KMS-11 (cell line): ENCODE results near the gene PCDHB3.
"Not testable (repeated sequence)": the region's sequence is repeated elsewhere in the genome, so short reads cannot be mapped to it uniquely, and the experiment has no call there.

Experiments
- H2AFZ ChIP-seq: fragments of 200-600 bp; sonication (generic); 2 replicates; pipeline ENCODE4 v1.6.1; 2016; ENCODE audit warnings: antibody characterized with exemption, mixed run types, low read depth
- H3K27ac ChIP-seq: fragments of 200-600 bp; sonication (generic); 2 replicates; pipeline ENCODE4 v1.6.1; 2016; ENCODE audit warnings: mild to moderate bottlenecking, mixed run types
- H3K27me3 ChIP-seq: fragments of 200-600 bp; sonication (generic); 2 replicates; pipeline ENCODE4 v1.6.1; 2017; ENCODE audit warnings: mild to moderate bottlenecking, low read depth, mixed run types, moderate library complexity; ENCODE audit not compliant: insufficient read depth
- H3K36me3 ChIP-seq: fragments of 200-600 bp; sonication (generic); 2 replicates; pipeline ENCODE4 v1.6.1; 2017; ENCODE audit warnings: mild to moderate bottlenecking, mixed run types; ENCODE audit not compliant: insufficient read depth
- H3K4me1 ChIP-seq: fragments of 200-600 bp; sonication (generic); 2 replicates; pipeline ENCODE4 v1.6.1; 2016; ENCODE audit warnings: mild to moderate bottlenecking, low read depth, mixed run types; ENCODE audit not compliant: poor library complexity, severe bottlenecking
- H3K4me2 ChIP-seq: fragments of 200-600 bp; sonication (generic); 2 replicates; pipeline ENCODE4 v1.7.0; 2016; ENCODE audit warnings: mild to moderate bottlenecking, mixed run types
- H3K4me3 ChIP-seq: fragments of 200-600 bp; sonication (generic); IDR thresholded peaks from 2 replicates; pipeline ENCODE4 v1.6.1; 2017; ENCODE audit warnings: low read depth, low read length, mixed read lengths; ENCODE audit not compliant: insufficient read depth
- H3K79me2 ChIP-seq: fragments of 200-600 bp; sonication (generic); 2 replicates; pipeline ENCODE4 v1.6.1; 2016; ENCODE audit warnings: low read depth, mixed run types; ENCODE audit not compliant: insufficient read depth
- H3K9ac ChIP-seq: fragments of 200-600 bp; sonication (generic); 2 replicates; pipeline ENCODE4 v1.6.1; 2016; ENCODE audit warnings: mild to moderate bottlenecking, mixed run types
- H4K20me1 ChIP-seq: fragments of 200-600 bp; sonication (generic); 2 replicates; pipeline ENCODE4 v1.6.1; 2016; ENCODE audit warnings: mild to moderate bottlenecking, mixed run types; ENCODE audit not compliant: insufficient read depth
- CTCF ChIP-seq: fragments of 200-600 bp; sonication (generic); conservative IDR thresholded peaks from 2 replicates; pipeline ENCODE4 v1.6.1; 2017; ENCODE audit warnings: low read depth, mild to moderate bottlenecking, antibody characterized with exemption, low read length, moderate library complexity, mixed read lengths

Gene PCDHB3

GRCh38 chr5:141082228-141082627 is 18.0 kb upstream of the PCDHB3 start:
- Histone ChIP-seq H3K9ac (no peak overlapping the region), H3K4me2 (no peak overlapping the region), H3K36me3 (no peaks in the 10 kb centered on the region), H3K79me2 (no peaks in the 10 kb centered on the region), H3K27me3 (no peaks in the 10 kb centered on the region), H3K4me1 (no peaks in the 10 kb centered on the region), H3K4me3 (no peak overlapping the region), H2AFZ (no peak overlapping the region), H3K27ac (no peak overlapping the region), H4K20me1 (no peaks in the 10 kb centered on the region)
- TF ChIP-seq CTCF: no peak

GRCh38 chr5:141084487-141084989 is 15.7 kb upstream of the PCDHB3 start:
- Histone ChIP-seq H3K79me2 (no peaks in the 10 kb centered on the region), H3K27me3 (no peaks in the 10 kb centered on the region), H2AFZ (no peak overlapping the region), H3K36me3 (no peaks in the 10 kb centered on the region), H3K4me3 (no peak overlapping the region), H3K4me2 (no peak overlapping the region), H4K20me1 (no peaks in the 10 kb centered on the region), H3K4me1 (no peaks in the 10 kb centered on the region), H3K9ac (no peak overlapping the region), H3K27ac (no peak overlapping the region)
- TF ChIP-seq CTCF: no peak

GRCh38 chr5:141094481-141095262 is 5.6 kb upstream of the PCDHB3 start, which contains the start of gene PCDHB2:
Gene PCDHB2, plus strand, starts transcription at chr5:141094615. Its CDS starts 176 bp downstream, at chr5:141094791.
- no peak within 1 kb of the TSS for H3K27ac ChIP-seq
- no peaks in the 10 kb centered on the region for H3K36me3 ChIP-seq
- no peaks in the 10 kb centered on the region for H3K4me1 ChIP-seq
- no peaks in the 10 kb centered on the region for H3K27me3 ChIP-seq
- H3K79me2 ChIP-seq: no peaks in the 10 kb centered on the region
- H3K9ac ChIP-seq: no peak within 1 kb of the TSS
- no peak within 1 kb of the TSS for H3K4me3 ChIP-seq
- no peak within 1 kb of the TSS for H3K4me2 ChIP-seq
- no peak for TF ChIP-seq CTCF
- no peak within 1 kb of the TSS for H2AFZ ChIP-seq
- H4K20me1 ChIP-seq: no peaks in the 10 kb centered on the region

- Histone ChIP-seq H3K4me3 (no peak overlapping the region), H3K9ac (no peak overlapping the region), H2AFZ (no peak overlapping the region)
Measured at GRCh38 chr5:141095263-141095641, 5.0 kb upstream of the PCDHB3 start.

GRCh38 chr5:141096181-141096580 is 4.1 kb upstream of the PCDHB3 start:
- H3K27ac ChIP-seq, H3K4me3 ChIP-seq, H3K36me3 ChIP-seq, H3K4me2 ChIP-seq, H3K79me2 ChIP-seq, H4K20me1 ChIP-seq, H3K4me1 ChIP-seq, H2AFZ ChIP-seq, H3K27me3 ChIP-seq, H3K9ac ChIP-seq: not testable (repeated sequence)

More at GRCh38 chr5:141095263-141095641, 5.0 kb upstream of the PCDHB3 start:
- no peak for TF ChIP-seq CTCF
- Histone ChIP-seq H3K36me3 (no peaks in the 10 kb centered on the region), H3K27ac (no peak overlapping the region), H3K4me1 (no peaks in the 10 kb centered on the region), H4K20me1 (no peaks in the 10 kb centered on the region), H3K27me3 (no peaks in the 10 kb centered on the region), H3K4me2 (no peak overlapping the region), H3K79me2 (no peaks in the 10 kb centered on the region)

- H3K9ac ChIP-seq, H4K20me1 ChIP-seq, H3K36me3 ChIP-seq, H3K4me2 ChIP-seq, H2AFZ ChIP-seq, H3K4me1 ChIP-seq, H3K79me2 ChIP-seq, H3K27me3 ChIP-seq, H3K27ac ChIP-seq, H3K4me3 ChIP-seq: not testable (repeated sequence)
Measured at GRCh38 chr5:141096586-141096985, 3.7 kb upstream of the PCDHB3 start.
